Tibial nerve (tissue), 3 donors: Measurements from ENCODE around the gene SLC10A7.

Experiments used
- POLR2A ChIP-seq, 2 donors: fragments of 450-650 bp; IDR thresholded peaks; one replicate each; pipeline ENCODE4 v1.6.1; 2017; ENCODE audit warnings: antibody characterized with exemption in 2 of 2, mild to moderate bottlenecking in 2 of 2, moderate library complexity in 2 of 2
- TF ChIP-seq, protein P1 (sequence below), 5 experiments: fragments of 200-600 bp in 3 of 5; fragments of 450-650 bp in 2 of 5; sonication (generic) in 3 of 5; IDR thresholded peaks; one replicate each; pipeline ENCODE4 v1.5.1; 2016 to 2019; ENCODE audit warnings: antibody characterized with exemption in 5 of 5, mild to moderate bottlenecking in 3 of 5, moderate library complexity in 2 of 5

DNA sequence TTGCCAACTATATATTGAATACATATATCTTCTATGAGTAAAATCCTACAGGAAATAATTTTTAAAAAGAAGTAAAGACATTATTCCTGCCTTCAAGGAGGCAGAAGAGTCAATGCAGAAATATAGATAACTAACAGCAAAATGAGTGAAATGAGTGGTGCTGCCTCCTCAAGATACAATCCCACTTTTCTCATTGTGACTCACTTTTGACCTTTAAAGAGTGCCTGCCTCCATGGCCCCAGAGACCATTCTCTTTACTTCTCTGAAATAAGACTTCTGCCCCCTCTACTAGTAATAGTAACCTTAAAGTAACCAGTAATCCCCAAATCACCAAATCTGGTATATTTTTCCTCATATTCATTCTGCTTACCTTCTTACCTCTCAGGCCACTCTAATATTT, 15.5 kb downstream of the SLC10A7 start:
- TF ChIP-seq, protein P1, sequence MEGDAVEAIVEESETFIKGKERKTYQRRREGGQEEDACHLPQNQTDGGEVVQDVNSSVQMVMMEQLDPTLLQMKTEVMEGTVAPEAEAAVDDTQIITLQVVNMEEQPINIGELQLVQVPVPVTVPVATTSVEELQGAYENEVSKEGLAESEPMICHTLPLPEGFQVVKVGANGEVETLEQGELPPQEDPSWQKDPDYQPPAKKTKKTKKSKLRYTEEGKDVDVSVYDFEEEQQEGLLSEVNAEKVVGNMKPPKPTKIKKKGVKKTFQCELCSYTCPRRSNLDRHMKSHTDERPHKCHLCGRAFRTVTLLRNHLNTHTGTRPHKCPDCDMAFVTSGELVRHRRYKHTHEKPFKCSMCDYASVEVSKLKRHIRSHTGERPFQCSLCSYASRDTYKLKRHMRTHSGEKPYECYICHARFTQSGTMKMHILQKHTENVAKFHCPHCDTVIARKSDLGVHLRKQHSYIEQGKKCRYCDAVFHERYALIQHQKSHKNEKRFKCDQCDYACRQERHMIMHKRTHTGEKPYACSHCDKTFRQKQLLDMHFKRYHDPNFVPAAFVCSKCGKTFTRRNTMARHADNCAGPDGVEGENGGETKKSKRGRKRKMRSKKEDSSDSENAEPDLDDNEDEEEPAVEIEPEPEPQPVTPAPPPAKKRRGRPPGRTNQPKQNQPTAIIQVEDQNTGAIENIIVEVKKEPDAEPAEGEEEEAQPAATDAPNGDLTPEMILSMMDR (IDR thresholded peaks at IDR 0.05), result no peak
- TF ChIP-seq POLR2A (IDR thresholded peaks at IDR 0.05), result no peak
